Neural progenitor cell (in vitro differentiated cells): ENCODE results near the gene GFAP. TPM values are rescaled to one million over a fixed set of nuclear protein-coding genes. Genes with fewer than 3 reads are reported as not detected.
"Not testable (repeated sequence)": the region's sequence is repeated elsewhere in the genome, so short reads cannot be mapped to it uniquely, and the experiment has no call there.

Experiments
- DNase-seq: peaks from one replicate; pipeline ENCODE4 v3.0.0-alpha.2; 2016; ENCODE audit warnings: low spot score
- H2AFZ ChIP-seq: fragments of 200-600 bp; sonication (generic); replicated peaks from 2 replicates; pipeline ENCODE4 v1.6.1; 2016; ENCODE audit warnings: antibody characterized with exemption
- H3F3A ChIP-seq: fragments of 200-600 bp; sonication (generic); 2 replicates; pipeline ENCODE4 v1.6.1; 2016; ENCODE audit warnings: antibody characterized with exemption, low read depth
- H3K27ac ChIP-seq: fragments of 200-600 bp; sonication (generic); 2 replicates; pipeline ENCODE4 v1.5.1; 2016; ENCODE audit warnings: mild to moderate bottlenecking
- H3K27me3 ChIP-seq: fragments of 200-600 bp; sonication (generic); 2 replicates; pipeline ENCODE4 v1.6.1; 2016; ENCODE audit warnings: mild to moderate bottlenecking, moderate library complexity
- H3K36me3 ChIP-seq: fragments of 200-600 bp; sonication (generic); 2 replicates; pipeline ENCODE4 v1.5.1; 2016
- H3K4me1 ChIP-seq: fragments of 200-600 bp; sonication (generic); 2 replicates; pipeline ENCODE4 v1.6.1; 2016; ENCODE audit warnings: mixed run types
- H3K4me2 ChIP-seq: fragments of 200-600 bp; sonication (generic); 2 replicates; pipeline ENCODE4 v1.6.1; 2016
- H3K4me3 ChIP-seq: fragments of 200-600 bp; sonication (generic); 2 replicates; pipeline ENCODE4 v1.5.1; 2016
- H3K79me2 ChIP-seq: fragments of 200-600 bp; sonication (generic); 2 replicates; pipeline ENCODE4 v1.6.1; 2016; ENCODE audit warnings: low read depth
- H3K9ac ChIP-seq: fragments of 200-600 bp; sonication (generic); 2 replicates; pipeline ENCODE4 v1.6.1; 2016
- H3K9me3 ChIP-seq: fragments of 200-600 bp; sonication (generic); 2 replicates; pipeline ENCODE4 v1.5.1; 2016; ENCODE audit warnings: low read depth
- H4K20me1 ChIP-seq: fragments of 200-600 bp; sonication (generic); 2 replicates; pipeline ENCODE4 v1.6.1; 2016; ENCODE audit warnings: low read depth
- H3K27ac Mint-ChIP-seq: 3 replicates; pipeline ENCODE4 v1.8.0; 2021; ENCODE audit warnings: mixed read lengths
- H3K27me3 Mint-ChIP-seq: 2 replicates; pipeline ENCODE4 v1.8.0; 2022; ENCODE audit warnings: low read depth, mild to moderate bottlenecking, inconsistent platforms, moderate library complexity, mixed read lengths; ENCODE audit not compliant: insufficient read depth
- H3K36me3 Mint-ChIP-seq: 3 replicates; pipeline ENCODE4 v1.8.0; 2021; ENCODE audit warnings: mixed read lengths
- H3K4me1 Mint-ChIP-seq: 3 replicates; pipeline ENCODE4 v1.8.0; 2021; ENCODE audit warnings: mixed read lengths
- H3K4me3 Mint-ChIP-seq: 3 replicates; pipeline ENCODE4 v1.8.0; 2021; ENCODE audit warnings: mild to moderate bottlenecking, moderate library complexity, mixed read lengths
- H3K9me3 Mint-ChIP-seq: 3 replicates; pipeline ENCODE4 v1.8.0; 2020; ENCODE audit warnings: mixed read lengths
- EZH2 ChIP-seq: fragments of 200-600 bp; sonication (generic); IDR thresholded peaks from 2 replicates; pipeline ENCODE4 v1.6.1; 2017; ENCODE audit warnings: antibody characterized with exemption, mild to moderate bottlenecking, moderate library complexity
- EZH2phosphoT487 ChIP-seq: fragments of 200-600 bp; sonication (generic); IDR thresholded peaks from 2 replicates; pipeline ENCODE4 v1.6.1; 2017; ENCODE audit warnings: antibody characterized with exemption
- total RNA-seq: library from RNA; depleted of rRNA; stranded (reverse); fragments of >200 nt; gene quantifications from 2 replicates; pipeline ENCODE4 v1.2.3, GENCODE V29; 2015; ENCODE audit warnings: low replicate concordance
- TF ChIP-seq, protein P1 (sequence below): fragments of 200-600 bp; sonication (generic); IDR thresholded peaks from 2 replicates; pipeline ENCODE4 v1.5.1; 2017; ENCODE audit warnings: antibody characterized with exemption, mild to moderate bottlenecking

GFAP gene
- total RNA-seq, 1 donor from 2014 or later = 0.45 TPM

DNA sequence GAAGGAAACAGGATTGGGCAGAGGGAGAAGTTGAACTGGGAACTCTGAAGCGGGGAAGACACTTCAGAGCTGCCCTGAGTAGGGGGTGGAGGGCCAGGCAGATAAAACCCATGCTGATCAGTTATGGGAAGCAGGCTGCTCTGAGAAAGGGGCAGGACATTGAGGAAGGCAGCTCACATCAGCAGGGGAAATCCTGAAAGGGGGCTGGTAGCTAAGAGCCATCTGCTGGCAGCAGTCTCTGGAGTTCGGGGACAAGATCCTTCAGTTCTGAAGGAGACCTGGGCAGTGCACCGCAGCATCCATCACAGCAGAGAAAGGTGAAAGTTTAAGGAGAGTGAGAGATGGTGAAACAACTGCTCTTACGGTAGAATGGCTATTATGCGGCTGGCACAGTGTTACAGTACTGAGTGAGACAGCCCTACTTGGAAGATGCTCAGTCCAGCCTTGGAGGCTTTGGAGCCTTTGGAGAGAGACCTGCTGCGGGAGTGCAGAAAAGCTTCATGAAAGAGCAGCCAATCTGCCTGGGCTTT lies 37.7 kb upstream of the GFAP start:
- no peak overlapping the region for H3K9ac ChIP-seq
- peaks cover 11% of the 10 kb centered on the region for H3K4me1 Mint-ChIP-seq
- no peak overlapping the region for H3K4me3 ChIP-seq
- no peaks in the 10 kb centered on the region for H3K36me3 Mint-ChIP-seq
- TF ChIP-seq, protein P1, sequence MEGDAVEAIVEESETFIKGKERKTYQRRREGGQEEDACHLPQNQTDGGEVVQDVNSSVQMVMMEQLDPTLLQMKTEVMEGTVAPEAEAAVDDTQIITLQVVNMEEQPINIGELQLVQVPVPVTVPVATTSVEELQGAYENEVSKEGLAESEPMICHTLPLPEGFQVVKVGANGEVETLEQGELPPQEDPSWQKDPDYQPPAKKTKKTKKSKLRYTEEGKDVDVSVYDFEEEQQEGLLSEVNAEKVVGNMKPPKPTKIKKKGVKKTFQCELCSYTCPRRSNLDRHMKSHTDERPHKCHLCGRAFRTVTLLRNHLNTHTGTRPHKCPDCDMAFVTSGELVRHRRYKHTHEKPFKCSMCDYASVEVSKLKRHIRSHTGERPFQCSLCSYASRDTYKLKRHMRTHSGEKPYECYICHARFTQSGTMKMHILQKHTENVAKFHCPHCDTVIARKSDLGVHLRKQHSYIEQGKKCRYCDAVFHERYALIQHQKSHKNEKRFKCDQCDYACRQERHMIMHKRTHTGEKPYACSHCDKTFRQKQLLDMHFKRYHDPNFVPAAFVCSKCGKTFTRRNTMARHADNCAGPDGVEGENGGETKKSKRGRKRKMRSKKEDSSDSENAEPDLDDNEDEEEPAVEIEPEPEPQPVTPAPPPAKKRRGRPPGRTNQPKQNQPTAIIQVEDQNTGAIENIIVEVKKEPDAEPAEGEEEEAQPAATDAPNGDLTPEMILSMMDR = no peak
- TF ChIP-seq EZH2phosphoT487 (no peak), EZH2 (no peak)
- H3K27me3 ChIP-seq = no peaks in the 10 kb centered on the region
- peak overlapping the region; percentile 21 for H3K27ac Mint-ChIP-seq
- H3K9me3 Mint-ChIP-seq = no peaks in the 10 kb centered on the region
- no peaks in the 10 kb centered on the region for H3K9me3 ChIP-seq
- peak; percentile 33 for DNase-seq
- no peak overlapping the region for H3K27ac ChIP-seq
- H3K4me3 Mint-ChIP-seq = peak overlapping the region; percentile 24
- H4K20me1 ChIP-seq = no peaks in the 10 kb centered on the region
- no peaks in the 10 kb centered on the region for H3F3A ChIP-seq
- no peaks in the 10 kb centered on the region for H3K79me2 ChIP-seq
- H3K27me3 Mint-ChIP-seq = peaks cover 20% of the 10 kb centered on the region
- no peak overlapping the region for H3K4me2 ChIP-seq
- peak overlapping the region; percentile 57 for H2AFZ ChIP-seq
- H3K4me1 ChIP-seq = no peaks in the 10 kb centered on the region
- no peaks in the 10 kb centered on the region for H3K36me3 ChIP-seq

DNA sequence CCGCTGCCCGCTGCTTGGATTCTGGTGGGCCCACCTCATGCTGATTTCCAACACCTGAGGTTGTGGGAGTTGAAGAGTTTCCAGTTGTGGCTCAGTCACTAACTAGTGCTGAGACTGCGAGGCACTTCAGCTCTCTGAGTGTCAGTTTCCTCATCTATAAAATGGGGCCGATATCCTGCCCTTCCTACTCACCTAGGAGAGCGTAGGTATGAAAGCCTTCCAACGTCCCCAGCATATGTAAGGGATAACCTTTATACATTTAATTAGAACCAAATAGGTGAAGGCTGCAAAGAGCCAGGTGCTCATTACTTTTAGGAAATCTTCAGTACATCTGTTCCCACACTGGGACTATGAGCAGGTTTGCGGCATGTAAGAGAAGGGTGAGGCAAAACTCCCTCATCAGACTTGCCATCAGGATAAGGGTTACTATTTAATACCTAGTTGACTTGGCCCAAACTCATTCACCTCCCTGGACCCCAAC lies 33.1 kb upstream of the GFAP start:
- no peak overlapping the region for H3K9ac ChIP-seq
- Mint-ChIP-seq H3K9me3 (no peaks in the 10 kb centered on the region), H3K36me3 (peaks cover 19% of the 10 kb centered on the region), H3K4me3 (peak overlapping the region; percentile 96), H3K27me3 (peaks cover 19% of the 10 kb centered on the region), H3K4me1 (peaks cover 19% of the 10 kb centered on the region), H3K27ac (peak overlapping the region; percentile 98)
- H3K9me3 ChIP-seq = no peaks in the 10 kb centered on the region
- no peak for DNase-seq
- H3K4me3 ChIP-seq = peak overlapping the region; percentile 95
- H3K36me3 ChIP-seq = peaks cover 21% of the 10 kb centered on the region
- H2AFZ ChIP-seq = no peak overlapping the region
- H3K4me1 ChIP-seq = peaks cover 11% of the 10 kb centered on the region
- H3F3A ChIP-seq = peaks cover 16% of the 10 kb centered on the region
- H3K4me2 ChIP-seq = peak overlapping the region; percentile 73
- TF ChIP-seq EZH2 = no peak
- peak; percentile 9 for TF ChIP-seq EZH2phosphoT487
- no peaks in the 10 kb centered on the region for H3K27me3 ChIP-seq
- H3K27ac ChIP-seq = no peak overlapping the region
- H4K20me1 ChIP-seq = peaks cover 28% of the 10 kb centered on the region
- peaks cover 41% of the 10 kb centered on the region for H3K79me2 ChIP-seq

DNA sequence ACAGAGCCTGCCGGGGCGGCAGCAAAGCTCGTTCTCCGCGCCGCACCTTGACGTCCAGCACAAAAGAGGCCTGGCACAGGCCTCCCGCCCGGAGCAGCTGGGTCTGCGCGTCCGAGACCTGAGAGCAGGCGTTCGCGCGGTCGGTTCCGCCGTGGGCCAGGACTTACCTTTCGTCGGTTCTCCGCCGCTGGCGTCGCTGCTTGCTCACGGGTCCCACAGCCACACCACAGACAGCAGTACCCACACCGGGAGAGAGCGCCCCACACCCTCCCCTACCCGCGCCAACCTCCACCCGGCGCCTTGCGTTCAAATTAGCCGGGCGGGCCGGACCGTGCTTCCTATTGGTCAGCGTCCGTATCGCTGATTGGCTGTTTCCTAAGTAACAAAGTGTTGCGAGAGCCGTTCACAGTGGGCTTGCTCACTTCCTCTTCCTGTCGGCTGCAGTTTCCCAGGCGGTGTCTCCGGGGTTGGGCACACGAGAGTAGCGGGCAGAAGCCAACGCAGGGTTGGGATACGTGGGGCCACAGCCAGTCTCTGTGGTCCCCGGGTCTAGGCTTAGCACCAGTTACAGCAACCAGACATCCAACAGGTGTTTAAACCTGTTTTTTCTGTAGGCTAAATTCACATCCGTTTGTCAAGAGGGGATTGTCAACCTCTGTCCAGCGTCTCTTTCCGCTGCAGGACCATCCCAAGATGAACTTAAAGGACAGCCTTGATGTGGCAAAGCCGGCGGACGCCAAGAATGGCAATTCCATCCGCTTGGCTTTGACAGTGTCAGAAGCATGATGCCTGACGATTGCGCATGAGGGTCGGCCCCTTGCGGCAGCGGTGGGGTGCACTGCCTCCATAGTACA lies 32.4 kb upstream of the GFAP start, which contains the start of gene KIF18B:
TSS of gene KIF18B (minus strand) at position 313 of the 854 bp plus-strand sequence. CDS start 11,429 bp downstream, outside the sequence.
- Histone ChIP-seq H2AFZ (peak within 1 kb of the TSS; percentile 32), H3K79me2 (peaks cover 48% of the 10 kb centered on the region), H3K36me3 (peaks cover 22% of the 10 kb centered on the region), H3K27ac (no peak within 1 kb of the TSS), H3K9ac (peak within 1 kb of the TSS; percentile 51), H3K4me3 (peak within 1 kb of the TSS; percentile 95), H3K9me3 (no peaks in the 10 kb centered on the region), H3F3A (peaks cover 16% of the 10 kb centered on the region), H3K27me3 (no peaks in the 10 kb centered on the region), H3K4me1 (peaks cover 11% of the 10 kb centered on the region), H3K4me2 (peak within 1 kb of the TSS; percentile 73), H4K20me1 (peaks cover 32% of the 10 kb centered on the region)
- Mint-ChIP-seq H3K9me3 (no peaks in the 10 kb centered on the region), H3K4me1 (peaks cover 14% of the 10 kb centered on the region), H3K4me3 (peak within 1 kb of the TSS; percentile 96), H3K27ac (peak within 1 kb of the TSS; percentile 98), H3K27me3 (peaks cover 18% of the 10 kb centered on the region), H3K36me3 (peaks cover 22% of the 10 kb centered on the region)
- TF ChIP-seq EZH2 (no peak), EZH2phosphoT487 (peak; percentile 0)
- DNase-seq = peak; percentile 96

DNA sequence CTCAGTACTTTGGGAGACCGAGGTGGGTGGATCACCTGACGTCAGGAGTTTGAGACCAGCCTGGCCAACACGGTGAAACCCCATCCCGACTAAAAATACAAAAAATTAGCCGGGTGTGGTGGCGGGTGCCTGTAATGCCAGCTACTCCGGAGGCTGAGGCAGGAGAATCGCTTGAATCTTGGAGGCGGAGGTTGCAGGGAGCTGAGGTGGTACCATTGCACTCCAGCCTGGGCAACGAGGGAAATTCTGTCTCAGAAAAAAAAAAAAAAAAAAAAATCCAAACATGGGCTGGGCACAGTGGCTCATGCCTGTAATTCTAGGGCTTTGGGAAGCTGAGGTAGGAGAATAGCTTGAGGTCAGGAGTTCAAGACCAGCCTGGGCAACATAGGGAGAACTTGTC lies 30.4 kb upstream of the GFAP start:
- H3K27me3 Mint-ChIP-seq, DNase-seq, H3K27ac Mint-ChIP-seq, H3K27ac ChIP-seq, H3K9me3 Mint-ChIP-seq, H3K27me3 ChIP-seq, H2AFZ ChIP-seq, H3K9ac ChIP-seq, H3K9me3 ChIP-seq: not testable (repeated sequence)
- Mint-ChIP-seq H3K36me3 (peaks cover 33% of the 10 kb centered on the region), H3K4me1 (peaks cover 17% of the 10 kb centered on the region), H3K4me3 (peak overlapping the region; percentile 96)
- peaks cover 68% of the 10 kb centered on the region for H3K79me2 ChIP-seq
- peaks cover 11% of the 10 kb centered on the region for H3K4me1 ChIP-seq
- peak overlapping the region; percentile 95 for H3K4me3 ChIP-seq
- peaks cover 16% of the 10 kb centered on the region for H3F3A ChIP-seq
- H4K20me1 ChIP-seq = peaks cover 52% of the 10 kb centered on the region
- peaks cover 22% of the 10 kb centered on the region for H3K36me3 ChIP-seq
- H3K4me2 ChIP-seq = peak overlapping the region; percentile 73
